Endothelial cell of umbilical vein (primary cell): Measurements from ENCODE around the gene SCYL1. TPM values are rescaled to one million over a fixed set of nuclear protein-coding genes. Genes with fewer than 3 reads are reported as not detected.
A peak's percentile ranks its signal among the peaks of the same experiment; 100 is the strongest.

Source experiments
- BruUV-seq: library from RNA; stranded (reverse); fragments of 400-500 nt; replicated peaks from 2 replicates; lab custom pipeline; 2021; lab: Mats Ljungman, UMichigan
- CTCF ChIA-PET: fragments of 300-600, 350-600 bp; sonication (Branson Sonifier 250); formaldehyde crosslinking; loops from one replicate; lab custom pipeline; 2021; ENCODE audit warnings: antibody characterized with exemption, inconsistent platforms; lab: Charles Lee
- POLR2A ChIA-PET: fragments of 300-600, 350-600 bp; sonication (Branson Sonifier 250); formaldehyde crosslinking; loops from one replicate; lab custom pipeline; 2021; ENCODE audit warnings: antibody characterized with exemption, inconsistent platforms; lab: Charles Lee
- DNase-seq: peaks from one replicate; pipeline ENCODE4 v3.0.0-alpha.2; 2011; ENCODE audit warnings: low read depth, low spot score
- FAIRE-seq: peaks from 2 replicates; lab custom pipeline; 2011; peaks lifted over from hg19 to GRCh38; lab: Jason Lieb, UNC
- H2AFZ ChIP-seq: 2 replicates; pipeline ENCODE4 v1.6.0; 2012; ENCODE audit warnings: low read depth, low read length, control low read depth, inconsistent platforms
- H3K27ac ChIP-seq: 2 replicates; pipeline ENCODE4 v1.5.1; 2011; ENCODE audit warnings: low read depth, mild to moderate bottlenecking, control low read depth, low read length, moderate library complexity; ENCODE audit not compliant: insufficient read depth
- H3K27me3 ChIP-seq, 2 experiments: 2 replicates each; pipeline versions ENCODE4 v1.6.0 to v1.6.1; 2011; ENCODE audit warnings: low read length in 2 of 2, mixed read lengths in 1 of 2; ENCODE audit not compliant: control insufficient read depth in 2 of 2, insufficient read depth in 2 of 2
- H3K36me3 ChIP-seq, 2 experiments: 2 replicates in 1 of 2; 3 replicates in 1 of 2; pipeline ENCODE4 v1.5.1; 2011; ENCODE audit warnings: low read length in 2 of 2, mild to moderate bottlenecking in 1 of 2, moderate library complexity in 1 of 2; ENCODE audit not compliant: control insufficient read depth in 2 of 2, insufficient read depth in 2 of 2; ENCODE audit errors: extremely low read depth in 1 of 2
- H3K4me1 ChIP-seq: 3 replicates; pipeline ENCODE4 v1.5.1; 2011; ENCODE audit warnings: mild to moderate bottlenecking, low read length; ENCODE audit not compliant: control insufficient read depth, insufficient read depth; ENCODE audit errors: extremely low read depth
- H3K4me2 ChIP-seq: 2 replicates; pipeline ENCODE4 v1.6.1; 2011; ENCODE audit warnings: low read length, control low read depth, mixed read lengths; ENCODE audit not compliant: insufficient read depth
- H3K4me3 ChIP-seq, 3 experiments: fragments of 200-600 bp in 1 of 3; sonication (generic), shearing (Covaris generic) in 1 of 3; replicated peaks in 1 of 3; 2 replicates each; pipeline ENCODE4 v1.5.1; 2011 to 2016; ENCODE audit warnings: control low read depth in 3 of 3, low read length in 3 of 3, mild to moderate bottlenecking in 2 of 3, inconsistent platforms in 1 of 3, low read depth in 1 of 3, moderate library complexity in 1 of 3; ENCODE audit not compliant: insufficient read depth in 1 of 3
- H3K79me2 ChIP-seq: 2 replicates; pipeline ENCODE4 v1.6.0; 2012; ENCODE audit warnings: low read length, inconsistent platforms; ENCODE audit not compliant: control insufficient read depth, insufficient read depth
- H3K9ac ChIP-seq: replicated peaks from 2 replicates; pipeline ENCODE3; 2011; ENCODE audit warnings: low read length, control low read depth; ENCODE audit not compliant: insufficient read depth; ENCODE audit errors: extremely low read depth
- H3K9me1 ChIP-seq: replicated peaks from 3 replicates; pipeline ENCODE4 v1.6.0; 2011; ENCODE audit warnings: mild to moderate bottlenecking, low read length; ENCODE audit not compliant: control insufficient read depth, insufficient read depth; ENCODE audit errors: extremely low read depth
- H3K9me3 ChIP-seq: replicated peaks from 2 replicates; pipeline ENCODE4 v1.5.1; 2012; ENCODE audit warnings: low read length, inconsistent platforms; ENCODE audit not compliant: control insufficient read depth, insufficient read depth
- H4K20me1 ChIP-seq: replicated peaks from 2 replicates; pipeline ENCODE3; 2011; ENCODE audit warnings: mild to moderate bottlenecking, low read length; ENCODE audit not compliant: control insufficient read depth, insufficient read depth; ENCODE audit errors: extremely low read depth
- CTCF ChIP-seq, 2 donors: IDR thresholded peaks; 1 replicate in 1 of 2; 2 replicates in 1 of 2; pipeline ENCODE4 v1.5.1; 2011; ENCODE audit warnings: low read length in 2 of 2, mild to moderate bottlenecking in 2 of 2, moderate library complexity in 2 of 2, control low read depth in 1 of 2, inconsistent platforms in 1 of 2, low read depth in 1 of 2; ENCODE audit not compliant: insufficient read depth in 1 of 2; ENCODE audit errors: extremely low read depth in 1 of 2
- EZH2 ChIP-seq: IDR thresholded peaks from 2 replicates; pipeline ENCODE4 v1.6.1; 2012; ENCODE audit warnings: borderline replicate concordance, low read depth, mild to moderate bottlenecking, moderate library complexity, low read length, inconsistent platforms; ENCODE audit not compliant: severe bottlenecking
- FOS ChIP-seq: IDR thresholded peaks from 2 replicates; pipeline ENCODE4 v1.6.1; 2011; ENCODE audit warnings: mild to moderate bottlenecking, low read length, moderate library complexity, borderline replicate concordance; ENCODE audit not compliant: insufficient read depth
- GATA2 ChIP-seq: IDR thresholded peaks from 2 replicates; pipeline ENCODE4 v1.7.0; 2011; ENCODE audit warnings: low read depth, mild to moderate bottlenecking, moderate library complexity, mixed read lengths, low read length; ENCODE audit not compliant: insufficient read length, insufficient read depth
- JUN ChIP-seq: IDR thresholded peaks from 2 replicates; pipeline ENCODE4 v1.6.1; 2011; ENCODE audit warnings: borderline replicate concordance, low read depth; ENCODE audit not compliant: insufficient read length, insufficient read depth
- MAX ChIP-seq: IDR thresholded peaks from 2 replicates; pipeline ENCODE4 v1.6.1; 2011; ENCODE audit not compliant: insufficient read depth, insufficient read length
- POLR2A ChIP-seq: IDR thresholded peaks from 2 replicates; pipeline ENCODE4 v1.6.1; 2012; ENCODE audit warnings: low read depth, mild to moderate bottlenecking, control low read depth, low read length
- POLR2AphosphoS5 ChIP-seq: IDR thresholded peaks from 2 replicates; pipeline ENCODE4 v1.6.1; 2012; ENCODE audit warnings: low read depth, mild to moderate bottlenecking, control low read depth, low read length, moderate library complexity; ENCODE audit not compliant: insufficient read depth
- dilution Hi-C: fragments of 300-500 bp; cut with MboI; formaldehyde crosslinking; loops from one replicate; pipeline ENCODE4 v1.15.0; 2019; ENCODE audit warnings: low sequenced_read_pairs; ENCODE audit not compliant: extremely low pct_ligation_motif_present
- intact Hi-C: fragments of 100-400 bp; cut with micrococcal nuclease; formaldehyde crosslinking; loops from one replicate; pipeline ENCODE4 v1.10.0; 2022
- polyA plus RNA-seq, 4 experiments: library from polyadenylated mRNA; depleted of rRNA in 3 of 4; stranded (reverse) in 3 of 4; unstranded in 1 of 4; fragments of >200 nt; gene quantifications; 2 replicates each; pipeline versions ENCODE4 v1.2.1 to v1.2.3, GENCODE V29; 2011 to 2012; ENCODE audit warnings: missing spikeins in 1 of 4
- total RNA-seq: library from RNA; stranded (reverse); gene quantifications from 2 replicates; pipeline ENCODE4 v1.2.3, GENCODE V29; 2021

The SCYL1 gene
- total and polyA plus RNA-seq, 2 donors (not counting 3 experiments of a cell fraction or from before 2014, with no cell fraction given) = 88.2 to 126 TPM

- no peaks in the 10 kb centered on the region for H3K27me3 ChIP-seq
- H3K79me2 ChIP-seq = peaks cover 22% of the 10 kb centered on the region
- dilution Hi-C loops = no loop called here
- H3K36me3 ChIP-seq = peaks cover 0 to 28% of the 10 kb centered on the region in 2 experiments
- H3K27ac ChIP-seq = no peak overlapping the region
- BruUV-seq = TSS peak; percentile 28
- ChIA-PET POLR2A (no interaction called here), CTCF (no interaction called here)
- intact Hi-C loops = no loop called here
- peaks cover 25% of the 10 kb centered on the region for H3K4me1 ChIP-seq
- no peak overlapping the region for H3K4me3 ChIP-seq
- FAIRE-seq (no peak), DNase-seq (no peak)
- no peaks in the 10 kb centered on the region for H3K9me1 ChIP-seq
- no peak overlapping the region for H2AFZ ChIP-seq
- H3K4me2 ChIP-seq = no peak overlapping the region
- TF ChIP-seq GATA2 = no peak
- no peak for TF ChIP-seq JUN
- TF ChIP-seq MAX = no peak
- TF ChIP-seq POLR2AphosphoS5 = no peak
- TF ChIP-seq POLR2A = no peak
- no peak for TF ChIP-seq FOS
- no peak for TF ChIP-seq CTCF (IDR thresholded peaks at IDR 0.05; ENCODE audit: extremely low read depth in 1 of 2, insufficient read depth in 1 of 2, low read depth in 1 of 2, low read length in 2 of 2)
- TF ChIP-seq EZH2 = no peak
- H3K9me3 ChIP-seq = no peaks in the 10 kb centered on the region
- H3K9ac ChIP-seq = no peak overlapping the region
- no peaks in the 10 kb centered on the region for H4K20me1 ChIP-seq
These were observed 28.6 kb downstream of the SCYL1 start for GRCh38 chr11:65553301-65554001.
